Right atrium auricular region (tissue), 2 donors: ENCODE results near the gene SNPH. TPM values are rescaled to one million over a fixed set of nuclear protein-coding genes. Genes with fewer than 3 reads are reported as not detected.

Source experiments
- DNase-seq: peaks from one replicate; pipeline ENCODE4 v3.0.0-alpha.2; 2019; ENCODE audit warnings: low spot score
- H3K27ac ChIP-seq, 2 donors: fragments of 200-600 bp; sonication (generic); 1 replicate in 1 of 2; 2 replicates in 1 of 2; pipeline ENCODE4 v1.5.1; 2016 to 2019
- H3K27me3 ChIP-seq, 2 donors: fragments of 200-600 bp; sonication (generic); one replicate each; pipeline versions ENCODE4 v1.5.1 to v1.6.0; 2017 to 2019
- H3K36me3 ChIP-seq: fragments of 200-600 bp; sonication (generic); one replicate; pipeline ENCODE4 v1.5.1; 2016
- H3K4me1 ChIP-seq, 2 donors: fragments of 200-600 bp; sonication (generic); one replicate each; pipeline versions ENCODE4 v1.5.1 to v1.6.0; 2017 to 2019
- H3K4me3 ChIP-seq, 2 donors: fragments of 200-600 bp; sonication (generic); 1 replicate in 1 of 2; 2 replicates in 1 of 2; pipeline ENCODE4 v1.5.1; 2017 to 2019; ENCODE audit warnings: mild to moderate bottlenecking in 1 of 2, moderate library complexity in 1 of 2
- H3K9me3 ChIP-seq, 2 donors: fragments of 200-600 bp; sonication (generic); one replicate each; pipeline ENCODE4 v1.5.1; 2019
- CTCF ChIP-seq, 2 donors: fragments of 200-600 bp; sonication (generic); IDR thresholded peaks; one replicate each; pipeline ENCODE4 v1.5.1; 2019; ENCODE audit warnings: antibody characterized with exemption in 2 of 2
- total RNA-seq, 2 donors: library from RNA; depleted of rRNA; stranded (reverse); fragments of >200 nt; gene quantifications; one replicate each; pipeline ENCODE4 v1.1.0, GENCODE V29; 2016

The SNPH gene
- total RNA-seq, 2 donors from 2014 or later = 5.0 to 10.1 TPM

GRCh38 chr20:1254254-1254653, 11.8 kb upstream of the SNPH start:
- Histone ChIP-seq H3K9me3 (no peaks in the 10 kb centered on the region), H3K4me1 (no peaks in the 10 kb centered on the region), H3K4me3 (no peak overlapping the region), H3K36me3 (no peaks in the 10 kb centered on the region), H3K27ac (no peak overlapping the region), H3K27me3 (no peaks in the 10 kb centered on the region)
- TF ChIP-seq CTCF (IDR thresholded peaks at IDR 0.05) = no peak
- DNase-seq = no peak

- Histone ChIP-seq H3K27me3 (no peaks in the 10 kb centered on the region), H3K9me3 (no peaks in the 10 kb centered on the region), H3K36me3 (no peaks in the 10 kb centered on the region), H3K4me3 (no peak overlapping the region), H3K27ac (no peak overlapping the region), H3K4me1 (no peaks in the 10 kb centered on the region)
- TF ChIP-seq CTCF (IDR thresholded peaks at IDR 0.05) = no peak
- DNase-seq = no peak
Measured at GRCh38 chr20:1255675-1256074, 10.4 kb upstream of the SNPH start.

- H3K4me3 ChIP-seq = no peak overlapping the region
- H3K36me3 ChIP-seq = no peaks in the 10 kb centered on the region
- no peaks in the 10 kb centered on the region for H3K27me3 ChIP-seq
- H3K27ac ChIP-seq = no peak overlapping the region
- no peaks in the 10 kb centered on the region for H3K9me3 ChIP-seq
- TF ChIP-seq CTCF (IDR thresholded peaks at IDR 0.05) = no peak
- H3K4me1 ChIP-seq = peaks cover 0 to 22% of the 10 kb centered on the region in 2 donors
- no peak for DNase-seq
Measured at GRCh38 chr20:1263853-1264252, 2.2 kb upstream of the SNPH start.

GRCh38 chr20:1264727-1265126, 1.4 kb upstream of the SNPH start:
- Histone ChIP-seq H3K4me1 (peaks cover 0 to 24% of the 10 kb centered on the region in 2 donors), H3K27me3 (no peaks in the 10 kb centered on the region), H3K4me3 (no peak overlapping the region), H3K27ac (no peak overlapping the region), H3K9me3 (no peaks in the 10 kb centered on the region), H3K36me3 (no peaks in the 10 kb centered on the region)
- no peak for TF ChIP-seq CTCF (IDR thresholded peaks at IDR 0.05)
- DNase-seq = no peak

- no peaks in the 10 kb centered on the region for H3K36me3 ChIP-seq
- peak overlapping the region; percentile 64 to 73 for H3K27ac ChIP-seq
- peak overlapping the region; percentile 77 to 79 for H3K4me3 ChIP-seq
- peaks cover 0 to 24% of the 10 kb centered on the region in 2 donors for H3K4me1 ChIP-seq
- no peak for DNase-seq
- no peak for TF ChIP-seq CTCF (IDR thresholded peaks at IDR 0.05)
- H3K27me3 ChIP-seq = no peaks in the 10 kb centered on the region
- H3K9me3 ChIP-seq = no peaks in the 10 kb centered on the region
Measured at GRCh38 chr20:1265226-1265915, 723 bp upstream of the SNPH start.

GRCh38 chr20:1265916-1266166, 253 bp upstream of the SNPH start:
- Histone ChIP-seq H3K9me3 (no peaks in the 10 kb centered on the region), H3K27ac (peak overlapping the region; percentile 64 to 73), H3K36me3 (no peaks in the 10 kb centered on the region), H3K4me1 (peaks cover 0 to 24% of the 10 kb centered on the region in 2 donors), H3K4me3 (peak overlapping the region; percentile 77 to 79), H3K27me3 (no peaks in the 10 kb centered on the region)
- DNase-seq = no peak
- TF ChIP-seq CTCF (IDR thresholded peaks at IDR 0.05) = no peak
